CD4-positive, alpha-beta T cell treated with Interleukin-6 for 4 hours (primary cell): ENCODE results near the gene IL22RA2.
"Not testable (repeated sequence)": the region's sequence is repeated elsewhere in the genome, so short reads cannot be mapped to it uniquely, and the experiment has no call there.

Experiments
- DNase-seq: peaks from one replicate; pipeline ENCODE4 v3.0.0-alpha.2; 2020; ENCODE audit warnings: mixed read lengths

Gene IL22RA2, protein sequence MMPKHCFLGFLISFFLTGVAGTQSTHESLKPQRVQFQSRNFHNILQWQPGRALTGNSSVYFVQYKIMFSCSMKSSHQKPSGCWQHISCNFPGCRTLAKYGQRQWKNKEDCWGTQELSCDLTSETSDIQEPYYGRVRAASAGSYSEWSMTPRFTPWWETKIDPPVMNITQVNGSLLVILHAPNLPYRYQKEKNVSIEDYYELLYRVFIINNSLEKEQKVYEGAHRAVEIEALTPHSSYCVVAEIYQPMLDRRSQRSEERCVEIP

DNA sequence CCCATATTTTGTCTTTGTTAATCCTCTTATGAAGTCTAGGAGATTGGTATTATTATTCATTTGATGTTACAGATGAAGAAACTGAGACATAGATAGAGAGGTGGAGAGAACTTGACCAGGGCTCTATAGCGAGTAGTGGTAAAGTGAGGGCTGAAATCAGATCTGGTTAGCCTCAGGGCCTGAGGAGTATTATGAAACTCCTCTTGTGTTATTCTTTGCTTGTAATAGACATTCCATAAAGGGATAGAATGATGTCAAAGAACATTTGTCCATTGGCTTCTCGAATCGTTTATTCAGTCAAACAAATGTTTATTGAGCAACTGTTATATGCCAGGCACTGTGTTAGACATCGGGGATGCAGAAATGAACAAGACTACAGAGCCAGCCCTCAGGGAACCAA lies at the start of gene IL22RA2:
TSS of gene IL22RA2 (minus strand) at position 144 of the 400 bp plus-strand sequence. CDS start 11,895 bp downstream, outside the sequence.
- no peak for DNase-seq

DNA sequence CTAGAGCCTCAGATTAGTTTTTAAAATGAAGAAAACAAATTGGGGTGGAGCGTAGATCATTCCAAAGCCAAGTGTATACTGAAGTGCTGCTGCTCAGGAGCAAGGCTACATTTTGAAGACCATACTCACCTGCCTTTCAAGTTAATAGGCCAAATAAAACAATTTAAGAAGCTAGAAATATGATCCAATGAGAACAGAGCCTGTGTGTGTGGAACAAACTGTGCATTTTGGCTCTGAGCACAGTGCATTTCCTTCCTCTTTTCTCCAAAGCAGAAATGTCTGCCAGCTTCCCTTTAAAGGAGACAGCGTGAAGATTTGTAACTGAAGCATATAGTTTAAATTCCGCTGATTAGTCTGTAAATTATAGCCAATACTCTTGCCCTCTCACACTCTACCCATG lies 48.9 kb upstream of the IL22RA2 start:
- no peak for DNase-seq

DNA sequence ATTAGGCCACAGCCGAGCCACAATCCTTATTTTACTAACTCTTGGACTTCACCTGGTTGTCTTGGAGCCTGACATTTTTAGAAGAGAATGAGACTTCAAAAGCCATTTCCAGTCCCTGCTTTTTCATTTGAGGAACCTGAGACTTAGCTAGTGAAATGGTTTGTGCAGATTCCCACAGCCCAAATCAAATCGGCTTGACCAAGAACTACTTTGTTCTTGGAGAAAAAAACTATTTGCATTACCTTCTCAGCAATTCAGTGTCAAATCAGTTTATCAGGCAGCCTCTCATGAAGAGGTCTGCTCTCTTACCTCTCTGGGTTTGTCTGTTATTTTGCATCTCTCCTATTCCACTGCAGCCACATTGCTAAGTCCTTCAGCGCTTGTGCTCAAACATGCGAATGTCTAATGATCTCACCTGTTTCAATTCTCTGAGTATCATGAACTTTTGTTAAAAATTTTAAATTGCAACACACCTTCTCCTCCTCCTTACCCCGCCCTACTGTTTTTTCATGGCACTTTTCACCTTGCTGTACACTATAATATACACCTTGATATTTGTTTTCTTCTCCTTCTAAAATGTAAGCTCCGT lies 46.3 kb upstream of the IL22RA2 start:
- no peak for DNase-seq

DNA sequence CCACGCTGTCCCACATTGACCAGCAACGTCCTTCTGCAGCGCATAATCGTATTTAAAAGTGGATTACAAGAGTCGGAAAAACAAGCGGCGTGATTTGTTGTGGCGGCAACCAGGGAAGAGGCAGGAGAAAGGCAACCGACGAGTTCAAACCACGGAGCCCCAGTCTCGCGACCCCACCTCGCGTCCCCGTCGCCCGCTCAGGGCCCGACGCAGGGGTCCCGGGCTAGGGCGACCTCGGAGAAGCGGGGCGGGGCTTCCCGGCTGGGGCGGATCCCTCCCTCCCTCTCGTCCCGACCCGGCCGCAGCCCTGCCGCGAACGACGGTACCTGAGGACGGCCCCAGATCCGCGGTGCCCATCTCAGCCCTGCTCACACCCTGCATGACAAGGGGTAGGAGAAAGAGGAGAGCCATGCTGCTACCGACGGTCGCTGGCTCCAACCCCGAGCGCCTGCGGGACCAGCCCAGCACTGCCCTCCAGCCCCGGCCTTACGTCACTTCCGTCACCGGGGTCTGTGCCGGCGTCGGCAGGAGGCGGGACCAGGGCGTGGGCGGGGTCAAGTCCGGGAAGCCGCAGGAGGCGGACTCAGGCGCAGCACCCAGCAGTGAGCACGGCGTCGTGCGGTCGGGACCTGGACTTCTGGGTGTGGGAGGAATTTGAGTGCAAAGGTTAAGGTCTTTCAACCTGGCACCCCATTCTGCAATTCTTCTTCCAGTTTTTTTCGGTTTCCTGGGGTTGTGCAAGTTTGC lies 45.6 kb upstream of the IL22RA2 start, which contains the start of gene IFNGR1:
TSS of gene IFNGR1 (minus strand) at position 469 of the 747 bp plus-strand sequence. CDS start at position 411, 58 bp downstream.
- DNase-seq = peak; percentile 98

DNA sequence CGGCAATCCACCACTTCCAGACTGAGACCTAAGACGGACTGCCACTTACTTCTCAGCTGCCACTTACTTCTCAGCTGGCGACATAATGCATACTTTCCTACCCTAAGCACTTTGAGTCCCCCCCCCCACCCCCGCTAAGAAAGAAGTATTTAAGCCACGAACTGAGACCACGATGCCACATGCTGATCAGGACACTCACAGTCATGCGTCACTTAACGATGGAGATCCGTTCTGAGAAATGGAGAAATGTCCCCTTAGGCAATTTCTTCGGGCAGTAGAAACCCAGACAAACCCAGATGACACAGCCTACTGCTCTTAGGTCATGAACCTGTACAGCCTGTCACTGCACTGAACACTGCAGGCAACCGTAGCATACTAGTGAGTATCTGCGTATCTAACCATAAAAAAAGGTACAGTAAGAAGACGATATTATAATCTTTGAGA lies 45.1 kb upstream of the IL22RA2 start:
- DNase-seq = peak; percentile 49

DNA sequence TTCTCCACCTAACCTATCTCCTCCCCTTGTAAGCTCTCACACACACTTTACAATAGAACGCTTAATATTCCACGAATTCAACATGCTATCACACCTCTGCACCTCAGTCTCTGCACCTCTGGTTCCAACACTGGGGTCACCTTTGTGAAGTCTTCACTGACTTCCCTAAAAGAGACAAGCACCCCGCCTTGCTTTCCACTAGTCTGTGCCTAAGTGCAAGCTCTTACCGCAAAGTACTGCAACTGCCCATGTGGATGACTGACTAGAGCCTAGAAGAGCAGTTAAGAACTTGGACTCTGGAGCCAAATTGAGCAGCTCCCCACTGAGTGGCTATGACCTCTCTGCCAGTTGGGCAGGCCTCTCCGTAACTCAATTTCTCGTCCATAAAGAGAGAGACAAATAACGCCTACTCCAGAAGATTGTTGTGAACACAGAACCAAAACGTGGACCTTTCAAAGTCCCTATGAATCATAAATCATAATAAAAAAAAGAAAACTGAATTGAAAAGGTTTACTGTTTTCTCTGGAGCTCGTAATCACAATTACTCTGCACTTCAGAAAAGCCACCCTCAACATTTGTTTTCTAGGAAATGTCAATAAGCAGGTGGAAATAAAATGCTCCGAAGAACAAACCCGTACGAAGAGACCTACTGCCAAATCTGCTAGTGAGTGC lies 44.5 kb upstream of the IL22RA2 start:
- DNase-seq = no peak

GRCh38 chr6:137216875-137217553 lies 43.6 kb upstream of the IL22RA2 start:
- no peak for DNase-seq

GRCh38 chr6:137216106-137216505 lies 42.7 kb upstream of the IL22RA2 start:
- DNase-seq = no peak

GRCh38 chr6:137215630-137216029 lies 42.2 kb upstream of the IL22RA2 start:
- not testable (repeated sequence) for DNase-seq

DNA sequence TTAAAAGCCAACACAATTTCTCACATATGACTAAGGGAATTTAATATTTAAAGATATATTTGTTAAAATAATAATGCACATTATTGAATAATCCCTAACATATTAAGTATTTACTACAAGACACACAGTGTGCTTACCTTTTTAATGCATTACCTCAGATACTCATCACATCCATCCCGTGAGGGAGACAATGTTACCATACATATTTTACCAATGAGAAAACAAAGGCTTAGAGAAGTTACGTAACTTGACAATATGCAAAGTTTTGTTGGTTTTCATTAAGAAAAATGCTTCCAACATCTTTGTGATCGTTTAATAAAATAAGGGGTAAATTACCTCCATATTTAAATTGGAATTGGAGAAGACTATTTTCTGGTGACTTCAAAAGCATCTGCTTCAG lies 41.5 kb upstream of the IL22RA2 start:
- no peak for DNase-seq

DNA sequence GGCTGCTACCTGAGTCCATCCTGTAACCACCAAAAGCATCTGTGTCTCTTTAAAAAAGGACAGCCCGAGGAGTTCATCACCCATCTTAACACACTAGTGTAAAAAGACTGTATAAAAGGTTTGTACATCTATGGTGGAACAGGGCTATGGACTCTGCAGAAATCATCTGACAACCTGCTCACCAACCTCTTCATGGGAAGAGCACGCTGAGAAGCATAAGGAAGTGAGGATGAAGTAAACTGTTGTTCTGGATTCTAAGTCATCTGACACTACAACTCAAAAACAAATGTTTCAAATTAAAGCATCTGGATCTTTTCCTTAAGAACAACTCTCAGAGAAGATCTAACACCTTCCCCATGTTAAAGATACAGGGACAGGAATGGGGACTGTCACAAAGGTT lies 40.4 kb upstream of the IL22RA2 start:
- no peak for DNase-seq

GRCh38 chr6:137213331-137213740 lies 39.9 kb upstream of the IL22RA2 start:
- no peak for DNase-seq

GRCh38 chr6:137211910-137212309 lies 38.5 kb upstream of the IL22RA2 start:
- no peak for DNase-seq

DNA sequence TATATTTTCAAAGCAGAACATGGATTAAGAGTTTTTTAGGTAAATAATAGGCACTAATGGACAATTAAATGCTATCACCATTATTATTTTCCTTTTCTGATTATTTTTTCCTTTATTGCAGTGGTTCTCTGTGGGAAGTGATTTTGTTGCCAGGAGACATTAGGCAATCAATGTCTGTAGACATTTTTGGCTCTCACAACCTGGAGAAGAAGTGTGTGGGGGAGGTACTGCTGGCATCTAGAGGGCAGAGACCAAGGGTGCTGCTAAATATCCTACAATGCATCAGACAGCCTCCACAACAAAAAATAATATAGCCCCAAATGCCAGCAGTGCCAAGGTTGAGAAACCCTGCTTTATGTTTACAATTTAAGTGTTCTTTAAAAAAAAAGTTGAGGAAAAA lies 37.5 kb upstream of the IL22RA2 start:
- DNase-seq = no peak

- no peak for DNase-seq
Measured at GRCh38 chr6:137208279-137208678, 34.8 kb upstream of the IL22RA2 start.

GRCh38 chr6:137207457-137207856 lies 34.0 kb upstream of the IL22RA2 start:
- not testable (repeated sequence) for DNase-seq

DNA sequence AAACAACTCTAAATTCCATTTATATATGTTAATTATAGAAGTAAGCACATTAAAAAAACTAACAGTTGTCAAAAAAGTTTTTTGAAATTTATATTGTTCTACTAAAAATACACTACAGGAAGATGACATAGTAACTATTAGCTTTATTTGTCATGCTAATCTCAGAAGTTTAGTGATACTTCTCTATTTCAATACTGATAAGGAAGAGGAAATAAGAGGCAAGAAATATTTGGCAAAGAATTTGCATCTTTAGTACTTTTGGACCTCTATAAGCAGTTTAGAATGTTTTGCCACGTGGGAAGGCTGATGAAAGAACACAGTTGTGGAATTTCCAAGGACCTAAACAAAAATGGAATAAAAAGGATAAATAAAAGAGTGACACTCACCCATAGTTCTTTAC lies 33.1 kb upstream of the IL22RA2 start:
- DNase-seq = no peak

- no peak for DNase-seq
Measured at GRCh38 chr6:137203256-137203655, 29.8 kb upstream of the IL22RA2 start.

DNA sequence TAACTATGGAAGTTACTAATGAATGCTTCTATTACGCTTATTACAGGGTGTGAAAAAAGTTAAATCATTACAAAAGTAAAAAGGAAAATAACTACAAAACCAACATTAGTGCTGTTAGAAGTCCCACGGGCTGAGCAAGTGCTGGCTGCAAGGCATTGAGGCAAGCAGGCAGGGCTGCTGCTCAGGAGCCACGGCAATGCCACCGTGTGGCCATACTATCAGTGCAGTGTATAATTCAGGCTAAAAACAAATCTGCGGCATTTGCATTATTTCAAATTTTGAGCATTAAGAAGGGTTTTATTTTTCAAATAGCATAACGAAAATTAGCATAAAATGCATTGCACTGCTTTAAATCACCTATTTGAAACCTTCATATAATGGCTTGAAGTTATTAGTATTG lies 28.6 kb upstream of the IL22RA2 start:
- DNase-seq = no peak

- DNase-seq = no peak
Measured at GRCh38 chr6:137201006-137201405, 27.6 kb upstream of the IL22RA2 start.

DNA sequence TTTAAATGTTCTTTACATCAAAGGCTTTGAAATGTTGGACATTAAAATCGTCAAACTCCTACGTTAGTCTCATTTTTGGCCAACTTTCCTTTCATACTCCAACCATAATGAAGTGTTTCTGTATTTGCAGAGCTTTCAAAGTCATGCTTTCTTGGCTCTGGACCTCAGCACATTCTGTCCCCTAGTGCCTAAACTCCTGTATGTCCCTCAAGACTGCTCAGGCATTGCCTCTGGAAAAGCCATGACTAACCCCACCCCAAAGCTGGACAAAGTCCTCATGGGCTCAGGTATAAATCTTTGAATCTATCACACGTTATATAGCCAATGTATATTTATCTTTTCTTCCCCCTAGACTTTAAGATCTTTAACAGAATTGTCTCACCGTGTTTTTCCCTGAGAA lies 26.8 kb upstream of the IL22RA2 start:
- DNase-seq = no peak
